ENCODE results near the gene WDR37. TPM values are rescaled to one million over a fixed set of nuclear protein-coding genes. Genes with fewer than 3 reads are reported as not detected.

WDR37 gene
- total and polyA plus RNA-seq, 2 donors (not counting 1 experiment from before 2014, with no cell fraction given) = 17.3 to 33.2 TPM

DNA sequence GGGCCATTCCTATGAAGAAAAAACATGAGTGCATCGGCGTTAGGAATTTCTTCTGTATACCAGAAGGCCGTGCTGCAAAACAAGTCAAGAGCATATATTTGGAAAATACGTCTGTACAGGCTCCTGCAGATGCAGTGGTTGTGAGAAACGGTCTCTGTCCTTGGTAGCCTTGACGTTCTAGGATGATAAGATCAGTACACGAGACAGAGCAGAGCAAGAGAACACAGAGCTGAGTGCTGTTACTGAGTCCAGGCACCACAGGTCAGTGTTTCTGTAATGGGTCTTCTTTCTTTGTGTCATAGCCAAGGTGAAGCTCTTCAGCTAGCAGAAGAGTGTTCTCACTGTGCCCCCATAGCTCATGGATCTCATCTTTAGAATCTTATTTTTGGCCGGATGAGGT lies 62.8 kb downstream of the WDR37 start:
- no peak overlapping the region for H3K27ac ChIP-seq (ENCODE audit: low read length in 2 of 2)
- no peak for DNase-seq
- no peaks in the 10 kb centered on the region for H3K9me3 ChIP-seq (ENCODE audit: control extremely low read depth in 1 of 3, control insufficient read depth in 2 of 3, insufficient read depth in 1 of 3, low read length in 2 of 3)
- ChIA-PET POLR2A (no interaction called here), CTCF (no interaction called here)
- no peak for ATAC-seq (ENCODE audit: low read depth)
- no peaks in the 10 kb centered on the region for H3K27me3 ChIP-seq (replicated peaks in 1 of 4; ENCODE audit: control extremely low read depth in 1 of 4, control insufficient read depth in 3 of 4, insufficient read depth in 4 of 4, low read length in 3 of 4)
- Mint-ChIP-seq H3K27ac (no peak overlapping the region), H3K4me1 (peaks cover 6% of the 10 kb centered on the region), H3K9me3 (ENCODE audit: insufficient read depth) (no peaks in the 10 kb centered on the region), H3K4me3 (no peak overlapping the region), H3K27me3 (no peaks in the 10 kb centered on the region)
- no peaks in the 10 kb centered on the region for H3K4me1 ChIP-seq (ENCODE audit: control insufficient read depth in 2 of 2, insufficient read depth in 2 of 2, low read length in 2 of 2)
- no peak overlapping the region for H3K9ac ChIP-seq (ENCODE audit: low read length)
- H3K36me3 ChIP-seq (replicated peaks in 1 of 2; ENCODE audit: control extremely low read depth in 1 of 2, control insufficient read depth in 1 of 2, extremely low read depth in 1 of 2, insufficient read depth in 2 of 2, low read length in 1 of 2) = peaks cover 2 to 92% of the 10 kb centered on the region in 2 experiments
- H3K4me2 ChIP-seq (replicated peaks; ENCODE audit: low read depth, low read length, poor library complexity, severe bottlenecking) = no peak overlapping the region
- TF ChIP-seq, protein P1, sequence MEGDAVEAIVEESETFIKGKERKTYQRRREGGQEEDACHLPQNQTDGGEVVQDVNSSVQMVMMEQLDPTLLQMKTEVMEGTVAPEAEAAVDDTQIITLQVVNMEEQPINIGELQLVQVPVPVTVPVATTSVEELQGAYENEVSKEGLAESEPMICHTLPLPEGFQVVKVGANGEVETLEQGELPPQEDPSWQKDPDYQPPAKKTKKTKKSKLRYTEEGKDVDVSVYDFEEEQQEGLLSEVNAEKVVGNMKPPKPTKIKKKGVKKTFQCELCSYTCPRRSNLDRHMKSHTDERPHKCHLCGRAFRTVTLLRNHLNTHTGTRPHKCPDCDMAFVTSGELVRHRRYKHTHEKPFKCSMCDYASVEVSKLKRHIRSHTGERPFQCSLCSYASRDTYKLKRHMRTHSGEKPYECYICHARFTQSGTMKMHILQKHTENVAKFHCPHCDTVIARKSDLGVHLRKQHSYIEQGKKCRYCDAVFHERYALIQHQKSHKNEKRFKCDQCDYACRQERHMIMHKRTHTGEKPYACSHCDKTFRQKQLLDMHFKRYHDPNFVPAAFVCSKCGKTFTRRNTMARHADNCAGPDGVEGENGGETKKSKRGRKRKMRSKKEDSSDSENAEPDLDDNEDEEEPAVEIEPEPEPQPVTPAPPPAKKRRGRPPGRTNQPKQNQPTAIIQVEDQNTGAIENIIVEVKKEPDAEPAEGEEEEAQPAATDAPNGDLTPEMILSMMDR (IDR thresholded peaks at IDR 0.05) = no peak
- no peak for TF ChIP-seq EZH2 (IDR thresholded peaks at IDR 0.05; ENCODE audit: borderline replicate concordance, insufficient read depth, low read depth, low read length, poor library complexity, severe bottlenecking)
- peaks cover 26% of the 10 kb centered on the region for H4K20me1 ChIP-seq (ENCODE audit: control insufficient read depth, insufficient read depth, low read length, poor library complexity, severe bottlenecking)
- intact Hi-C loops (cut with micrococcal nuclease) = no loop called here
- H3K79me2 ChIP-seq (ENCODE audit: control insufficient read depth, insufficient read depth, low read length) = peaks cover 18% of the 10 kb centered on the region
- 97% methylated on average over 7 of the region's 8 CpGs for WGBS (ENCODE audit: insufficient coverage)
- no peak overlapping the region for H3K4me3 ChIP-seq (ENCODE audit: control extremely low read depth in 1 of 5, extremely low read depth in 1 of 5, insufficient read depth in 1 of 5, low read depth in 2 of 5, low read length in 4 of 5)
- H2AFZ ChIP-seq (ENCODE audit: insufficient read depth, low read depth, low read length, poor library complexity, severe bottlenecking) = no peak overlapping the region

DNA sequence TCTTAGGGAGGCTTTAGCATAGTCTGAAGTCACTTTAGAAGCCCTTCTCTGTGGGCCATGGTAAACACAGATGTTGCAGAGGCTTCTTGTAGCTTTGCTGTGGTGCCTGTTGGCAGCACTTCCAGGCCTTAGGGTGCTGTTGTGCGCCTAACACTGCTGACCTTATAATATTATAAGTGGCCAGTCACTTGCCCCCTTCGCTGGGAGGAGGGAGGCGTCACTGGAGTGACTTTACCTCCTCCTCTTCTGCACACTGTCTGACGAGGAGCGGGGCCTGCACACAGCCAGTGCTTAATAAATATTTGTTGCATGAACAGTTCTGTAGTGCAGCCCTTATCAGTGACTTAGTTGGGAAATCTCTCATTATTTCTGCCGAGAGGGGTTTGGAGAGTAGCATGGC lies 63.3 kb downstream of the WDR37 start:
- H3K4me1 Mint-ChIP-seq = peaks cover 6% of the 10 kb centered on the region

More for the DNA sequence above, 63.3 kb downstream of the WDR37 start:
- WGBS (ENCODE audit: insufficient coverage) = 100% methylated on average over 3 of the region's 6 CpGs
- H2AFZ ChIP-seq (ENCODE audit: insufficient read depth, low read depth, low read length, poor library complexity, severe bottlenecking) = no peak overlapping the region
- H3K27me3 Mint-ChIP-seq = no peaks in the 10 kb centered on the region
- no peaks in the 10 kb centered on the region for H3K27me3 ChIP-seq (replicated peaks in 1 of 4; ENCODE audit: control extremely low read depth in 1 of 4, control insufficient read depth in 3 of 4, insufficient read depth in 4 of 4, low read length in 3 of 4)
- no peaks in the 10 kb centered on the region for H3K9me3 ChIP-seq (ENCODE audit: control extremely low read depth in 1 of 3, control insufficient read depth in 2 of 3, insufficient read depth in 1 of 3, low read length in 2 of 3)
- no peaks in the 10 kb centered on the region for H3K4me1 ChIP-seq (ENCODE audit: control insufficient read depth in 2 of 2, insufficient read depth in 2 of 2, low read length in 2 of 2)
- ChIA-PET CTCF (no interaction called here), POLR2A (no interaction called here)
- no peak overlapping the region for H3K9ac ChIP-seq (ENCODE audit: low read length)
- no peaks in the 10 kb centered on the region for H3K9me3 Mint-ChIP-seq (ENCODE audit: insufficient read depth)
- no peak overlapping the region for H3K27ac Mint-ChIP-seq
- no peak overlapping the region for H3K4me3 ChIP-seq (ENCODE audit: control extremely low read depth in 1 of 5, extremely low read depth in 1 of 5, insufficient read depth in 1 of 5, low read depth in 2 of 5, low read length in 4 of 5)
- intact Hi-C loops (cut with micrococcal nuclease) = no loop called here
- ATAC-seq (ENCODE audit: low read depth) (no peak), DNase-seq (no peak)
- H3K27ac ChIP-seq (ENCODE audit: low read length in 2 of 2) = no peak overlapping the region
- TF ChIP-seq, protein P1 (IDR thresholded peaks at IDR 0.05) = no peak
- no peak for TF ChIP-seq EZH2 (IDR thresholded peaks at IDR 0.05; ENCODE audit: borderline replicate concordance, insufficient read depth, low read depth, low read length, poor library complexity, severe bottlenecking)
- H4K20me1 ChIP-seq (ENCODE audit: control insufficient read depth, insufficient read depth, low read length, poor library complexity, severe bottlenecking) = peaks cover 26% of the 10 kb centered on the region
- H3K36me3 ChIP-seq (replicated peaks in 1 of 2; ENCODE audit: control extremely low read depth in 1 of 2, control insufficient read depth in 1 of 2, extremely low read depth in 1 of 2, insufficient read depth in 2 of 2, low read length in 1 of 2) = peaks cover 2 to 92% of the 10 kb centered on the region in 2 experiments
- H3K79me2 ChIP-seq (ENCODE audit: control insufficient read depth, insufficient read depth, low read length) = peaks cover 18% of the 10 kb centered on the region
- H3K4me3 Mint-ChIP-seq = no peak overlapping the region
- no peak overlapping the region for H3K4me2 ChIP-seq (replicated peaks; ENCODE audit: low read depth, low read length, poor library complexity, severe bottlenecking)

Data from B cell (primary cell).